HG03442 (cell line): ENCODE data around the gene ENPP6.
"Not testable (repeated sequence)": the region's sequence is repeated elsewhere in the genome, so short reads cannot be mapped to it uniquely, and the experiment has no call there.

ENCODE experiments used
- ATAC-seq: cut with Tn5 transposase; IDR thresholded peaks from one replicate; pipeline ENCODE4 v1.9.1; 2021; ENCODE audit warnings: mild to moderate bottlenecking, moderate library complexity; ENCODE audit not compliant: unreplicated experiment

The ENPP6 gene

DNA sequence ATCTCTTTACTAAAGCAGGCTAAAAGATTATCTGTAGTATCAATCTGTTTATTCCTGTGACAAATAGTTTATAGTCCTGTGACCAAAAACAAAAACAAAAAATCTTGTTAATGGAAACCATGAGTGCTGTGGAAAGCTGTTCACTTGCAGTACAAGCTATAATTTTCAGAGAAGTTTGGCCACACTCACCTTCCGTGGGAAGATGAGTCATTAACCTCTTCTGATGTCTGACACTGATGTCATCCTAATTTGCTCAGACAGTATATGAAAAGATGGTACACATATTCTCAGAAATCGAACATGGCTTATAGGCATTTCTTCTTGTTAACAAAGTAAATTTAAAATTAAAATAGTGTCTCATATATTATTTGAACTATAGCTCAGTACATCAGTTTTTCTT, 19.9 kb upstream of the ENPP6 start:
- peak; percentile 53 for ATAC-seq

DNA sequence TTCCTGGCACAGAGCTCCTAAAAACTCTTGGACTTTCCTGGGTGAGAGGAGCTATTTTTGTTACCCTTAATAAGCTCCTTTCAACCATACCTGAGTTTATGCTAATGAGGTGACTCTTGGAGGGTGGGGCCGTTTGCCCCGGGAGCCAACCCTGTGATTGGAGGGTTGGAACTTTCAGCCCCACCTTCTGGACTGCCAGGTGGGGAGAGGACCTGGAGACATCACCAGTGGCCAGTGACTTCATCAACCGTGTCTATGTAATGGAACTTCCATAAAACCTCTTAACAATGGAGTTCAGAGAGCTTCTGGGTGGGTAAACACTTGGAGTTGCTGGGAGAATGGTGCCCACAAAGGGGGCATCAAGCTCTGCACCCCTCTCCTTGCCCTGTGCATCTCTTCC, 17.9 kb upstream of the ENPP6 start:
- no peak for ATAC-seq

DNA sequence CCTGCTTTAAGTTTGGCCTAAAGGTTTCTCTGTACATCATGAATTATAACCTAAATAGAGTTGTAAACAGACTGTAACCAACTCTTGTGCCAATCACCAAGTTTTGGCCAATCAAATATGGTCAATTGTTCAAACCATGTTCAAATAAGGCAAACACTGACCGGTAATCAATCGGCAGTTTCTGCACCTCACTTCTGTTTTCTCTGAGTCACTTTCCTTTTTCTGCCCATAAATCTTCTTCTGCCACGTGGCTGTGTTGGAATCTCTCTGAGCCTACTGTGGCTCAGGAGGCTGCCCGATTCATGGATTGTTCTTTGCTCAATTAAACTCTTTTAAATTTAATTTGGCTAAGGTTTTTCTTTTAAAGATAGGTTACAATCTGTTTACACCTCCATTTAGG, 16.5 kb upstream of the ENPP6 start:
- no peak for ATAC-seq

GRCh38 chr4:184232975-184233374, 15.3 kb upstream of the ENPP6 start:
- ATAC-seq: no peak

GRCh38 chr4:184232202-184232601, 14.5 kb upstream of the ENPP6 start:
- ATAC-seq: no peak

DNA sequence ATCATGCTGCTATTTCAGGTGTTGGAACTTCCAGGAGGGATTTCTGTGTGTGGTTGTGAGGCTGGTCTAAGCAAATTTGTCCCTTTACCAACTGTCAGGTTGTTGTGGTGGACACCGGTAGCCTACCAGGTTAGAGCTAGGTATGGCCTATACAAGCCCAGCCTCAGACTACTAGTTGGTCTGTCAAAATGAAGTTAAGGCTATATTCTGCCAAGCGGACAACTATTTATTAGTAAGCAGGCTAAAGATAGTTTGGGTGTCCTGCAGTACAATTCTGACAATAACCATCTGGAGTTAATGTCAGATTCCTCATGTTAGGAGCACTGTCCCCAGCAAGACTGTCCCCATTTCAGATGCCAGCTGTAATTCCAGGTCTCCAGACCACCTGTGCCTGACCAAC, 13.9 kb upstream of the ENPP6 start:
- ATAC-seq: no peak

DNA sequence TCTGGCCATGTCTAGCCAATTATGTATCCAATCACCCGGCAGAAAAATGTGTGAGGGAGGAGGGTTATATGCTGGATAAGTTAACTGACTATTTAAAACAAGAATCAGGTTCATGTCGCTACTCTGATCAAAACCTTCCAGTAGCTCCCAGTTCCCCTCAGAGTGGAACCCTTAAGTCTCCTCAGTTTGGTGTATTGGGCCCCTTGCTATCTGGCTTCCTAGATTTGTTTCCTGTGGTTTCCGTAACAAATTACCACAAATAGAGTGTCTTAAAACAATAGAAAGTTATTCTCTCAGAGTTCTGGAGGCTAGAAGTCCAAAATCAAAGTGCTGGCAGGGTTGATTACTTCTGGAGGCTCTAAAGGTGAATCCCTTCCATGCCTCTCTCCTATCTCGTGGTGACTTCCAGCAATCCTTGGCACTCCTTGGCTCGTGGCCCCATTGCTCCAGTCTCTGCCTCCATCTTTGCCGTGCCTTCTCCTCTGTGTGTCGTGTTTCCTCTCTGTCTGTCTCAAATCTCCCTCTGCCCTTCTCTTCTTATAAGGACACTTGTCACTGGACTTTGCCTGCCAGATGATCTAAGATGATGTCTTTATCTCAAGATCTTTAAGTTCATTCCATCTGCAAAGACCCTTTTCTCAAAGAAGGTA, 10.5 kb upstream of the ENPP6 start:
- no peak for ATAC-seq

- no peak for ATAC-seq
Measured at GRCh38 chr4:184216515-184216914, 1.2 kb downstream of the ENPP6 start.

GRCh38 chr4:184215709-184216328, 1.9 kb downstream of the ENPP6 start:
- no peak for ATAC-seq

GRCh38 chr4:184214931-184215330, 2.7 kb downstream of the ENPP6 start:
- ATAC-seq: no peak

DNA sequence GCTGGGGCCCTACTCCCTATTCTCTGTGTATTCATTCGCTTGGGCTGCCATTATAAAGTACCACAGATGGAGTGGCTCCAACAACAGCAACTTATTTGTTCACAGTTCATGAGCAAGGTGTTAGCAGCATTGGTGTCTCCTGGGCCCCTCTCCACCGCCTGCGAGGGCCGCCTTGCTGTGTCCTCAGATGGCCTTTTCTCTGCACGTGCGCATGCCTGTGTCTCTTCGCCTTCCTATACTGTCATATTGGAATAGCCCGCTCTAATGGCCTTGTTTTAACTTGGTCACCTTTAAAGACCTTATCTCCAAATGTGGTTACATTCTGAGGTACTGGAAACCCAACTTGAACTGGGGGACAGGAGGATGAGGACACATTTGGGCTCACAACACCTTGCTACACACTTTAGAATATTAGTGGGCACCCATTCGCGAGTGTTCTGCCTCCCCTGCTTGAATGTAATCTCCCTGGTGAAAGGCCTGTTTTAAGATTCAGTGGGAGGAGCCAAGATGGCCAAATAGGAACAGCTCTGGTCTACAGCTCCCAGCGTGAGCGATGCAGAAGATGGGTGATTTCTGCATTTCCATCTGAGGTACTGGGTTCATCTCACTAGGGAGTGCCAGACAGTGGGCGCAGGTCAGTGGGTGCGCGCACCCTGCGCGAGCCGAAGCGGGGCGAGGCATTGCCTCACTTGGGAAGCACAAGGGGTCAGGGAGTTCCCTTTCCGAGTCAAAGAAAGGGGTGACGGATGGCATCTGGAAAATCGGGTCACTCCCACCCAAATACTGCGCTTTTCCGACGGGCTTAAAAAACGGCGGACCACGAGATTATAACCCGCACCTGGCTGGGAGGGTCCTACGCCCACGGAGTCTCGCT, 9.7 kb downstream of the ENPP6 start:
- not testable (repeated sequence) for ATAC-seq

DNA sequence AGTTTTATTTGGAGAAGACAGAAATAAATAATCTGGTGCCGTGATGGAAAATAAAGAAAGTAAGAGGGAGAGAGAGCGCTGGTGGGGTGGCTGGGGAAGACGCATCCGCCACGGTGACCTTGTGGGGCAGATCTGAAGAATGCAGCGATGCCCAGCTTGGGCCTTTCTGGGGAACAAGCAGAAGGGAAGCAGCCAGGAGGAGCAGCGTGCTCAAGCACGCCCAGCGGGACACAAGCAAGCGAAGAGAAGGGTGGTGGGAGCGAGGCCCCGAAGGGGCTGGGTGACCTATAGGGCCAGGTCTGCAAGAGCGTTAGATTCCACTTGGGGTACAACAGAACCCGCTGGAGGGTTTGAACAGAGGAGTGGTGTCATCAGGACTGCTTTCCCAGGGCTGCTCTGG, 12.4 kb downstream of the ENPP6 start:
- ATAC-seq: no peak

- ATAC-seq: no peak
Measured at GRCh38 chr4:184203300-184203699, 14.4 kb downstream of the ENPP6 start.

DNA sequence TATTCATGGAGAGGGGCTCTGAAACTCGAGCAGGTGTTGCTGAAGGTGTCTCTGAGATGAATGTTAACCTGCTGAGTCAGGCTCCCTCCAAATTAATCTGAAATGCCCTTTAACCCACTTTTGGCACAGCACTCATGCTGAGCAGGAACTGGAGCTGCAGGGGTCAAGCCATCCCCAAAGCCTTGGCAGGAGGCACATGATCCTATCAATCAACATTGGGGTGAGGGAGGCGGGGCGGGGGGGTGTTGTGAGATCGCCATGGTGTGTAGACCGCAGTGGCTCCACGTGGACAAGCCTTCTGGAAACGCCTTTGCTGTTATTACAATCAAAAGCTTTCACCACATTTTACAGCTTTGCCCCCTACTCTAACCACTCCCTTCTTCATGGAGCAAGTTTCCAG, 16.5 kb downstream of the ENPP6 start:
- ATAC-seq: no peak

DNA sequence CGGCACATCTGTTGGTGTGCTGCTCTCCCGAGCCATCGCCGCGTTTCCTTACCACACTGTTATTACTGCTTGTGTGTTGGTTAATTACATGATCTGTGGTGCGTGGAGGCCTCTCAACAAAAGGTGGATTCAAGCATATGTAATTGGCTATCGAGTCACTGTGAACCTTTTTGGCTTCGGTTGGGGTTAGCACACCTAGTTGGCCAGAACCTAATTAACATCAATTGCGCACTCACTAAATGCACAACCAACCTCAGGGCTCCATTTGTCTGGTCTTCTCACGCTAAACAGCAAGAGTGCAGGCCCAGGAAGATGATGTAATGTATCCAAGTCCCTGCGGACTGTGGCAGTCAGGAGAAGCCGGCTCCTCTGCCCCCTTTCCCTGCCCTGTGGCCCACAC, 17.4 kb downstream of the ENPP6 start:
- ATAC-seq: no peak

GRCh38 chr4:184199780-184200179, 17.9 kb downstream of the ENPP6 start:
- ATAC-seq: no peak

DNA sequence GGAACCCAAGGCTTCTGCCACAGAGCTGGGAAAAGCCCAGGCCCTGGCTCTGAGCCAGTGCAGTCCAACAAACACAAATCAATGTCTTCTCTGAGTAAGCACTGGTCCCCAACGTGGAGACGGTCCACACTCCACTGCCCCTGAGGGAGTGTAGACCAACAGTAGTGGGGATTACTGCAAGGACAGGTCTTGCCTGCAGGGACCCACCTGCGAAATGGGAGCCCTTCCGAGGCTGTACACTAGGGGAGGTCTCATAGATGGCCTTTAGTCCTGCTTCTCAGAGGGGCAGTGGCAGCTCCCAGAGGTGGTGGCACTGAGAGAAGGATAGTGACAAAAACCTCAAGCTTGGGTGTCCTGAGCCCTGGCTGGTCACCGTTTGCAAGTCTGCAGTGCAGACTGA, 19.5 kb downstream of the ENPP6 start:
- no peak for ATAC-seq

DNA sequence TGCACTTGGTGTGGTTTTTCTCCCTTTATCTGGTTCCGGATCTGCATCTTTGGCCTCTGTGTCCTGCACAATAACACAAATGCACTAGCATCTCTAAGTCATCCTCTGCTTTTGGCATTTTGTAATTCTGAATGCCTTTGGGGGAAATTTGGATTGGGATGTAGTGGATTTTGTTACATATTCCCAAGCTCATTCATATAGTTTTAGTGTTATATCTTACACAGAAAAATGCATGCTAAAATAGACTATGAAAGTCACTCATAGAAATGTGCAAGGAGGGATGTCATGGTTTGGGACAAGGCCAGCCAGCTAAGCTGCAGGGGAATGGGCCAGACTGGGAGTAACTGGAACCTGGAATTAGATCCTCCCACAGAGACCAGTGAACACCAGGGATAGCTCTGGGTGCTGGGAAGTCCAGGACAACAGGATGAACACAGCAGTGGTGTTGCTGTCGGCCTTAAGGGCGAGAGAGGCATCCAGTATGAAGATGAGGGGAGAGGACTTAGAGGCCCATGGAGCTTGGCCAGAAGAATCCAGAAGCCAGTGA, 20.1 kb downstream of the ENPP6 start:
- ATAC-seq: no peak

DNA sequence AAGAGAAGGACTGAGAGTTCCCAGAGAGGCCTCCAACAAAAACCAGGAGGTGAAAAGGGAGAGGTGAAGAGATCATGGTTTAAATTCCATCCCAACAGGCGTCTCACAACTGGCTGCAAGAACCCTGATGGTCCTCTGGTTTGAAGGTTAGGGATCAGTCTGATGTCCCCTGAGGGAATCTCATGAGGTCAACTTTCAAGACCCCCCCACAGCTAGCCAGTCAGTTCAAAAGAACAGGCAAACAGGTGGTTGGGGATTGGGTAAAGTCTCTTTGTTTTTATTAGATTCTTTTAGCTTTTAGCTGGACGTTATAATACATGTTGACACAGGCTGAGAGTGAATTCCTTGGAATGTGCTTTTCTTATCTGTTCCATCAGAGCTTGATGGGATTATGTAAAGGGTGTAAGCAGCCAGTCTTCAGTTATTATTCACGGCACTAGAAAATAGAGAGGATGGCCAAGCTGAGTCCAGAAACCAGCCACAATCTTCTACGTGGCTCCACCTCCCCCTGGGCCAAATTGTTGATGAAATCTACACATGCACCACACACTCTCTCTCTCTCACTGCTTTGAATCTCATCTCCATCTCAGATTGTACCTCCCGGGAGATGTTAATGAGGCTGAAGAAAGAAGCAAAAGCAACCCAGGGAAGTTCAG, 20.8 kb downstream of the ENPP6 start:
- no peak for ATAC-seq

GRCh38 chr4:184193556-184194525, 23.8 kb downstream of the ENPP6 start:
- no peak for ATAC-seq
